ENCODE measurements around the gene ZNF771. TPM values are rescaled to one million over a fixed set of nuclear protein-coding genes. Genes with fewer than 3 reads are reported as not detected.

The ZNF771 gene
- total RNA-seq, 2 donors from 2014 or later, result 21.8 to 25.7 TPM

DNA sequence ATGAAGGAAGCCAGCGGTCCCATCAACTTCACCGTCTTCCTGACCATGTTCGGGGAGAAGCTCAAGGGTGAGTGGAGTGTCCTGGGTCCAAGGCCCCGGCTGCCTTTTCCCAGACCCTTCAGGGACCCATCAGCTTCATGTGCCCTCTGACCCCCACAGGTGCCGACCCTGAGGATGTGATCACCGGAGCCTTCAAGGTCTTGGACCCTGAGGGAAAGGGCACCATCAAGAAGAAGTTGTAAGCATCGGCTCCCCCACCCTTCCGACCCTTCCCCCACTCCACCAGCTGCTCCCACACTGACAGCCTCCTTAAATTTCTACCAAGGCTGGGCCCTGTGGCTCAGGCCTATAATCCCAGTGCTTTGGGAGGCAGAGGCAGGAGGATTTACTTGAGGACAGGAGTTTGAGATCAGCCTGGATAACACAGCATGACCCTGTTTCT lies 30.9 kb upstream of the ZNF771 start:
- peak overlapping the region; percentile 100 for H3K27ac ChIP-seq
- peaks cover 7 to 21% of the 10 kb centered on the region in 2 donors for H3K4me1 ChIP-seq (ENCODE audit: control insufficient read depth in 1 of 2, low read depth in 2 of 2)
- H3K27me3 ChIP-seq (replicated peaks; ENCODE audit: insufficient read depth), result no peaks in the 10 kb centered on the region
- no peak for DNase-seq (ENCODE audit: low spot score)
- no peaks in the 10 kb centered on the region for H3K9me3 ChIP-seq
- H3K36me3 ChIP-seq, result no peaks in the 10 kb centered on the region
- no peak for ATAC-seq (ENCODE audit: insufficient number of reproducible peaks, low FRiP score, low read depth)
- TF ChIP-seq, protein P1, sequence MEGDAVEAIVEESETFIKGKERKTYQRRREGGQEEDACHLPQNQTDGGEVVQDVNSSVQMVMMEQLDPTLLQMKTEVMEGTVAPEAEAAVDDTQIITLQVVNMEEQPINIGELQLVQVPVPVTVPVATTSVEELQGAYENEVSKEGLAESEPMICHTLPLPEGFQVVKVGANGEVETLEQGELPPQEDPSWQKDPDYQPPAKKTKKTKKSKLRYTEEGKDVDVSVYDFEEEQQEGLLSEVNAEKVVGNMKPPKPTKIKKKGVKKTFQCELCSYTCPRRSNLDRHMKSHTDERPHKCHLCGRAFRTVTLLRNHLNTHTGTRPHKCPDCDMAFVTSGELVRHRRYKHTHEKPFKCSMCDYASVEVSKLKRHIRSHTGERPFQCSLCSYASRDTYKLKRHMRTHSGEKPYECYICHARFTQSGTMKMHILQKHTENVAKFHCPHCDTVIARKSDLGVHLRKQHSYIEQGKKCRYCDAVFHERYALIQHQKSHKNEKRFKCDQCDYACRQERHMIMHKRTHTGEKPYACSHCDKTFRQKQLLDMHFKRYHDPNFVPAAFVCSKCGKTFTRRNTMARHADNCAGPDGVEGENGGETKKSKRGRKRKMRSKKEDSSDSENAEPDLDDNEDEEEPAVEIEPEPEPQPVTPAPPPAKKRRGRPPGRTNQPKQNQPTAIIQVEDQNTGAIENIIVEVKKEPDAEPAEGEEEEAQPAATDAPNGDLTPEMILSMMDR (IDR thresholded peaks at IDR 0.05), result no peak
- H3K4me3 ChIP-seq, result no peak overlapping the region

DNA sequence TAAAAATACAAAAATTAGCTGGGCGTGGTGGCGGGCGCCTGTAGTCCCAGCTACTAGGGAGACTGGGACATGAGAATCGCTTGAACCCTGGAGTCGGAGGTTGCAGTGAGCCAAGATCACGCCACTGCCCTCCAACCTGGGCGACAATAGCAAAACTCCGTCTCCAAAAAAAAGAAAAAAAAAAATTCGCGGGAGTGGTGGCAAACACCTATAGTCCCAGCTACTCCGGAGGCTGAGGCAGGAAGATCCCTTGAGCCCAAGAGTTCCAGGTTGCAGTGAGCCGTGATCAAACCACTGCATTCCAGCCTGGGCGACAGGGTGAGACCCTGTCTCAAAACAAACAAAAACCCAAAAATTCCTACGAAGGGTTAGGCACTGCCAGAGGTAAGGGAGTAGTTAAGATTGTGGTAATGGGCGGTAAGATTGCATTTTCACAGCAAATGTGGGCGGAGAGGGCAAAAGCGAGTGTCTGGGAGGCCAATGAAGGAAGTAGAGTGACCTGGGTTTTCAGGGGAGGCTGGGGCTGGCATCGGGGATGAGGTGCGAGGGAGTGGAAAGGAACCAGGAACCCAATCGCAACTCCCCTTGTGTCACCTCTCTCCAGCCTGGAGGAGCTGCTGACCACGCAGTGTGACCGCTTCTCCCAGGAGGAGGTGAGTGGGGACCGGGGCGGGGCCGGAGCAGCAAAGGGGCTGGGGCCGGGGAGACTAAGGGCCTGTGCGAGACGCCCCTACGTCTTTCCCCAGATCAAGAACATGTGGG lies 30.2 kb upstream of the ZNF771 start:
- DNase-seq (ENCODE audit: low spot score), result no peak
- H3K27ac ChIP-seq, result peak overlapping the region; percentile 100
- no peak for ATAC-seq (ENCODE audit: insufficient number of reproducible peaks, low FRiP score, low read depth)
- H3K36me3 ChIP-seq, result no peaks in the 10 kb centered on the region
- peak overlapping the region; percentile 96 for H3K4me3 ChIP-seq
- TF ChIP-seq, protein P1 (IDR thresholded peaks at IDR 0.05), result no peak
- H3K27me3 ChIP-seq (replicated peaks; ENCODE audit: insufficient read depth), result no peaks in the 10 kb centered on the region
- no peaks in the 10 kb centered on the region for H3K9me3 ChIP-seq
- H3K4me1 ChIP-seq (ENCODE audit: control insufficient read depth in 1 of 2, low read depth in 2 of 2), result peaks cover 7 to 19% of the 10 kb centered on the region in 2 donors

DNA sequence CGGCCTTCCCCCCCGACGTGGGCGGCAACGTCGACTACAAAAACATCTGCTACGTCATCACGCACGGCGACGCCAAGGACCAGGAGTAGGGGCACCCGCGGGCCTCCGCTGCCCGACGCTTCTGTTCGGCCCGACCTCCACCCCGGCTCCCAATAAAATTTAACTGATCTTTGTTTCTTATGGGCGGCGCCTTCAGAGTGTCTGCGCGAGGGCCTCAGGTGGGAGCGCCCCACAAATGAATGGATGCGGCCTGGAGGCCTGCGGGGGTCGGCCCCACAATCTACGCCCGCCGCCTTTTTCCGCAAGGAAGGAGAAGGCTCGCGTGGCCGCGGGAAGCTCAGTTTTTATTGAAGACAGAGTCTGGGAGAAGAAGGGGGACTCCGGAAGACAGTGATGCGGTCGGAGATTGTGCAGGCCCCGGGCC lies 29.6 kb upstream of the ZNF771 start:
- Histone ChIP-seq H3K9me3 (no peaks in the 10 kb centered on the region), H3K27ac (peak overlapping the region; percentile 100), H3K4me3 (peak overlapping the region; percentile 96), H3K4me1 (ENCODE audit: control insufficient read depth in 1 of 2, low read depth in 2 of 2) (peaks cover 7 to 19% of the 10 kb centered on the region in 2 donors), H3K27me3 (replicated peaks; ENCODE audit: insufficient read depth) (no peaks in the 10 kb centered on the region), H3K36me3 (no peaks in the 10 kb centered on the region)
- DNase-seq (ENCODE audit: low spot score), result peak; percentile 85
- TF ChIP-seq, protein P1 (IDR thresholded peaks at IDR 0.05), result no peak
- ATAC-seq (ENCODE audit: insufficient number of reproducible peaks, low FRiP score, low read depth), result peak; percentile 74

DNA sequence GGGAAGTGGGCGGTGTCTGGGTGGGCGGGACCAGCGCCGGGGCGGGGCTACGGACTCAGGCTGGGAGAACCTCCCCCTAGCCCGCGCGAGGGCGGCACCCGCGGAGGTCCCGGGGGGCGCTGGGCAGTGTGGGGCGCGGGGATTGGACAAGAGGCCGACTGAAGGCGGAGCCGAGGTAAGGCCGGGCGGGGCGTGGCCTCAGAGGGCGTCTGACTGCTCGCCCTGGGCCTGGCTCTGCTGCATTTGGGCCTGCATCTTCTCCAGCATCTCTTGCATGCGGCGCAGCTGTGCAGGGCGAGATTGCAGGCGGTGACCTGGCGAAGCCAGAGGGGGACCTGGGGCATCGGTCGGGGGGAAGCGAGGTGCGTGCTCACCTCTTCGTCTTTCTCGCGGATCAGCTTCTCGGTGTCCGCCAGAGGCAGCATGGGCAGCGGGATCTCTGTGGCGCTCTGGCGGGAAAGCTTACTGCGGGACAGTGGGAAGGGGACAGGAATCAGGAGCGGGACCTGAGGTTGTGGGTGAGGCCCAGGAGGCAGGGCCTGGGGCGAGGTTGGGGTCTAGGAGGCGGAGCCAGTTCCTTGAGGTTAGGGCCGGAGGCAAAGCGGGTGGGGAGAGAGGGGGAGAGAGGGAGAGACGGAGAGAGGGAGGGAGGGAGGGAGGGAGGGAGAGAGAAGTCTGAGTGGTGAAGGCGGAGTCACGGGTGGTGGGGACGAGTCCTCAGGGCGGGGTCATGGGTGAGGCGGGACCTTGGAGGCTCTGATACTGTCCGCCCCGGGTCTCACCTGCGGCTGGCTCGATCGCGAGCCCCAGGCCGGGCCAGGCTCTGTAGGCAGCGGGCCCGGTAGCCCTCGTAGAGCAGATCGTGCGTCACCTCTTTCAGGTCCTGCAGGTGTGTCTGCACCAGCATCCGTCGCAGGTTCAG lies 28.9 kb upstream of the ZNF771 start:
- Histone ChIP-seq H3K4me3 (peak overlapping the region; percentile 96), H3K27me3 (replicated peaks; ENCODE audit: insufficient read depth) (no peaks in the 10 kb centered on the region), H3K4me1 (ENCODE audit: control insufficient read depth in 1 of 2, low read depth in 2 of 2) (peaks cover 7 to 19% of the 10 kb centered on the region in 2 donors), H3K36me3 (no peaks in the 10 kb centered on the region), H3K9me3 (no peaks in the 10 kb centered on the region), H3K27ac (peak overlapping the region; percentile 100)
- DNase-seq (ENCODE audit: low spot score), result peak; percentile 94
- ATAC-seq (ENCODE audit: insufficient number of reproducible peaks, low FRiP score, low read depth), result peak; percentile 87
- TF ChIP-seq, protein P1 (IDR thresholded peaks at IDR 0.05), result no peak

All from thoracic aorta (tissue), 2 donors.